Ovary (tissue), 9 donors: Measurements from ENCODE around the gene MYL5. TPM values are rescaled to one million over a fixed set of nuclear protein-coding genes. Genes with fewer than 3 reads are reported as not detected.

Source experiments
- DNase-seq, 5 donors: peaks; one replicate each; pipeline ENCODE4 v3.0.0-alpha.2; 2019 to 2020
- H3K27ac ChIP-seq, 2 donors: fragments of 200-600 bp; one replicate each; pipeline versions ENCODE4 v1.5.1 to v1.8.0; 2019 to 2022
- H3K27me3 ChIP-seq: fragments of 200-600 bp; one replicate; pipeline ENCODE4 v1.8.0; 2022
- H3K36me3 ChIP-seq: fragments of 200-600 bp; sonication (generic); one replicate; pipeline ENCODE4 v1.5.1; 2019
- H3K4me1 ChIP-seq: one replicate; pipeline ENCODE4 v1.8.1; 2013; ENCODE audit warnings: mild to moderate bottlenecking, moderate library complexity; ENCODE audit not compliant: insufficient read depth
- H3K4me3 ChIP-seq: fragments of 200-600 bp; sonication (generic); one replicate; pipeline ENCODE4 v1.5.1; 2017
- H3K9me3 ChIP-seq, 2 donors: fragments of 200-600 bp in 1 of 2; sonication (generic) in 1 of 2; one replicate each; pipeline versions ENCODE4 v1.5.1 to v1.8.1; 2013 to 2019; ENCODE audit warnings: mild to moderate bottlenecking in 1 of 2, moderate library complexity in 1 of 2
- CTCF ChIP-seq, 3 donors: fragments of 450-650 bp in 2 of 3; fragments of 200-600 bp in 1 of 3; IDR thresholded peaks; one replicate each; pipeline versions ENCODE4 v1.5.1 to v1.8.0; 2016 to 2022; ENCODE audit warnings: antibody characterized with exemption in 3 of 3, mild to moderate bottlenecking in 1 of 3
- EP300 ChIP-seq: sonication (generic); formaldehyde crosslinking; IDR thresholded peaks from one replicate; pipeline ENCODE4 v1.6.1; 2017; ENCODE audit warnings: antibody characterized with exemption
- POLR2A ChIP-seq: fragments of 450-650 bp; IDR thresholded peaks from one replicate; pipeline ENCODE4 v1.6.1; 2017; ENCODE audit warnings: antibody characterized with exemption, mild to moderate bottlenecking, moderate library complexity
- WGBS, 3 donors: extraction: QIAGEN DNeasy Blood & Tissue Kit in 1 of 3; methylation state at CpG; one replicate each; pipeline versions ENCODE4 v1.1.5 to v1.1.7; 2013 to 2017; 5-methylcytosine and 5-hydroxymethylcytosine counted together
- intact Hi-C, 4 donors: fragments of 100-400 bp; cut with DNase I; formaldehyde crosslinking; loops; one replicate each; pipeline versions ENCODE4 v1.11.0 to v1.15.1; 2022 to 2023
- polyA plus RNA-seq, 2 donors: library from polyadenylated mRNA; stranded (reverse); fragments of 200-250 nt in 1 of 2; fragments of 350-450 nt in 1 of 2; fragmentation: Illumina TruSeq in 1 of 2; extraction: RNeasy Lipid Tissue Mini Kit (QIAGEN cat#74804) in 1 of 2; gene quantifications; one replicate each; pipeline ENCODE4 v1.2.3, GENCODE V29; 2013 to 2014
- total RNA-seq, 7 donors: library from RNA; depleted of rRNA in 2 of 7; stranded (reverse); fragments of >200 nt in 2 of 7; fragmentation: NEBNext Ultra II Directional in 3 of 7; extraction: Animal tissue kit (Norgen Biotek cat#: 25700) in 3 of 7; gene quantifications; one replicate each; pipeline versions ENCODE4 v1.1.0 to v1.2.4, GENCODE V29; 2016 to 2023
- donor health status: DM: no; HTN: no; CAD: no; lungs with moderate emphysema.
- donor health status: DM: no; HTN: no; CAD: no.
- donor health status: Bipolar disorder and iron deficiency.
- donor health status: DM: yes; HTN: yes; CAD: no.
- donor health status: DM: no; HTN: no; CAD: no.
- donor health status: DM: yes; HTN: yes; CAD: no.

Gene MYL5
- total and polyA plus RNA-seq, 9 donors: 4.0 to 18.3 (median 9.3) TPM

- peak in 2 of 5 donors; percentile 28 to 46 for DNase-seq
- H3K4me1 ChIP-seq: peaks cover 38% of the 10 kb centered on the region
- H3K4me3 ChIP-seq: no peak overlapping the region
- no peak for TF ChIP-seq EP300
- TF ChIP-seq CTCF (IDR thresholded peaks at IDR 0.05): no peak
- no peak for TF ChIP-seq POLR2A
- 71 to 78% (median 73%) methylated on average over 41 of the region's 41 CpGs for WGBS, 3 donors
- peak overlapping the region; percentile 64 to 74 for H3K27ac ChIP-seq
- H3K9me3 ChIP-seq: no peaks in the 10 kb centered on the region
- intact Hi-C loops: no loop called here
- no peaks in the 10 kb centered on the region for H3K36me3 ChIP-seq
- no peaks in the 10 kb centered on the region for H3K27me3 ChIP-seq
Observed at GRCh38 chr4:725391-726234, 51.3 kb downstream of the MYL5 start.

GRCh38 chr4:726235-726787 is 52.0 kb downstream of the MYL5 start:
- Histone ChIP-seq H3K9me3 (no peaks in the 10 kb centered on the region), H3K27me3 (no peaks in the 10 kb centered on the region), H3K27ac (peak overlapping the region; percentile 64 to 74), H3K36me3 (no peaks in the 10 kb centered on the region), H3K4me3 (no peak overlapping the region), H3K4me1 (peaks cover 32% of the 10 kb centered on the region)
- intact Hi-C loops: no loop called here
- no peak for TF ChIP-seq POLR2A
- TF ChIP-seq CTCF (IDR thresholded peaks at IDR 0.05): no peak
- 6 to 18% (median 11%) methylated on average over 16 of the region's 16 CpGs for WGBS, 3 donors
- DNase-seq: peak in 3 of 5 donors; percentile 29 to 63 (median 44)

GRCh38 chr4:726838-727237 is 52.5 kb downstream of the MYL5 start:
- WGBS, 3 donors: 18 to 39% (median 21%) methylated on average over 17 of the region's 17 CpGs
- TF ChIP-seq POLR2A (no peak), CTCF (IDR thresholded peaks at IDR 0.05) (no peak), EP300 (no peak)
- intact Hi-C loops: no loop called here

DNA sequence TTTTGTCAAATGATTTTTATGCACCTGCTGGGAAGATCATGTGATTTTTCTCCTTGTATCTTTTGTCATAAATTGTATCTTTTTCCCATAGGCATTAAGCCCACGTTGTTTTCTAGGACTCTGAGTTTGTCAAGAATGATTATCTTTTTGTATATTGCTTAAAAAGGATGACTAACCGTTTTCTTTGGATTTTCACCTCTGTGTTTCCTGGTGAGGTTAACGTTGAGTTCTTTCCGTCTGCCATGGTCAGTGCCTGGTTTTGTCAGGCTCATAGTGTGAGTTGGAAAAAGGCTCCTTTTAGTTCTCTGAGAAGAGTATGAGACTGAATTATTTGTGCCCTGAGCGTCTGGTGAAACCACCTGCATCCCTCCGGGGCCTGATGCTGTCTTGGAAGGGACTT is 53.2 kb downstream of the MYL5 start:
- 57 to 61% (median 60%) methylated on average over 6 of the region's 6 CpGs for WGBS, 3 donors
- Histone ChIP-seq H3K4me1 (peaks cover 22% of the 10 kb centered on the region), H3K4me3 (no peak overlapping the region), H3K36me3 (no peaks in the 10 kb centered on the region), H3K9me3 (no peaks in the 10 kb centered on the region), H3K27ac (no peak overlapping the region), H3K27me3 (no peaks in the 10 kb centered on the region)
- TF ChIP-seq POLR2A: no peak
- TF ChIP-seq EP300: no peak
- no peak for TF ChIP-seq CTCF (IDR thresholded peaks at IDR 0.05)
- intact Hi-C loops: no loop called here
- no peak for DNase-seq

More at GRCh38 chr4:726838-727237, 52.5 kb downstream of the MYL5 start:
- no peaks in the 10 kb centered on the region for H3K9me3 ChIP-seq
- H3K27me3 ChIP-seq: no peaks in the 10 kb centered on the region
- peak overlapping the region; percentile 46 to 74 for H3K27ac ChIP-seq
- no peaks in the 10 kb centered on the region for H3K36me3 ChIP-seq
- H3K4me3 ChIP-seq: no peak overlapping the region
- peak in 1 of 5 donors; percentile 33 for DNase-seq
- H3K4me1 ChIP-seq: peaks cover 27% of the 10 kb centered on the region
